Activated CD4-positive, alpha-beta T cell treated with anti-CD3 and anti-CD28 coated beads, Interleukin-2, amount 50 U/mL, for 16 hours (primary cell): ENCODE measurements around the gene EIF4E2.

Experiments
- DNase-seq: peaks from one replicate; pipeline ENCODE4 v3.0.0-alpha.2; 2020

Gene EIF4E2

GRCh38 chr2:232539298-232540231, 10.9 kb upstream of the EIF4E2 start, which contains the start of gene CHRNG:
Gene CHRNG (plus strand): TSS chr2:232539692. CDS start chr2:232539748, 56 bp downstream.
- no peak for DNase-seq

DNA sequence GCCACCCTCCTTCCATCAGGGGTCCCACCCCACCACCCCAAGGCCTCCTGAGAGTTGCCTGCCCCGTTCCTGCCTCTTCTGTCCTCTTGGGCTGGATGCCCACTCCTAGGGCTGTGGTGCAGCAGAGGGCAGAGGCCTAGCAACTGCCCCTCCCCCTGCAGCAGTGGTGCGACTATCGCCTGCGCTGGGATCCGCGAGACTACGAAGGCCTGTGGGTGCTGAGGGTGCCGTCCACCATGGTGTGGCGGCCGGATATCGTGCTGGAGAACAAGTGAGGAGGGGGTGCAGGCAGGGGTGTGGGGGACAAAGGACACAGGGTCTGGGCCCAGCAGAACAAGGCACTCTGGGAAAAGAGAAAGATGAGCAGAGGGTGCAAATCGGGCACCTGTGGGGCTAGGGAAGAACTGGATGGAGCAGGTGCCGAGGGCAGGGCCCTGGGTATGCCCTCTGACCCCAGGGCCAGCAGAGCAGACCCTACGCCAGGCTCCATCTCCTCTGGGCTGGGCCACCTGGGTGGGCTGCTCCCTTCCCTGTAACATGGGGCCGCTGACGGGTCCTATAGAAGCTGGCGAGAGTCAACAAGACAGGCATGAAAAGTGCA, 9.9 kb upstream of the EIF4E2 start:
- no peak for DNase-seq

GRCh38 chr2:232541195-232541960, 9.1 kb upstream of the EIF4E2 start:
- DNase-seq, result no peak

DNA sequence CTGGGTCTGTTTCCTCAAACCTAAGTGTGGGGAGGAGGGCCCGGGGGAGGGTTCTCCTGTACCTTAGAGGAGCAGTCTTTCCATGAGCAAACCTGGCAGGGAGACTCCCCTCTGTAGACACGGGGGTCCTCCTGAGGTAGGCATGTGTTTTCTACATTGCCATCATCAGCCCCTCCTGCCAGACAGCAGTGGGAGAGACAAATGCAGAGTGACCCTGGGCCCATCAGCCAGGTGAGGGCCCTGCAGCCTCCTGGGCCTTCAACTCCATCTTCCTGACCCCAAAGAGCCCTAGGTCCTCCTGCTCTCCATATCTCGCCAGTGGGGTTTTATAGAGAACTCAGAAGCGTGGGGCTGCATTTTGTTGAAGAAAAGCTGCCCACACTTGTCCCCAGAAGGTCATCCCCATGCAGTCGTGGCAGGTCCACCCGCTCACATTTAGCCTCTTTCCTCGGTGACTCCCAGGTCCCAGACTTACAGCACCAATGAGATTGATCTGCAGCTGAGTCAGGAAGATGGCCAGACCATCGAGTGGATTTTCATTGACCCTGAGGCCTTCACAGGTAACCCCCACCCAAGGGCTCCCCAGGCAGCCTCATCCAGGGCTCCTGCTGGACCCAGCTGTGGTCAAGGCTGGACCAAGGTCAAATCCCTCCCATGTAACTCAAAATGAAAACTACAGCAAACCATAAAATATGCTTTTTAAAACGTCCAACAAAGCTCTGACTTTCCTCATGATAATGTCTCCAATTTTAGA, 8.4 kb upstream of the EIF4E2 start:
- no peak for DNase-seq

DNA sequence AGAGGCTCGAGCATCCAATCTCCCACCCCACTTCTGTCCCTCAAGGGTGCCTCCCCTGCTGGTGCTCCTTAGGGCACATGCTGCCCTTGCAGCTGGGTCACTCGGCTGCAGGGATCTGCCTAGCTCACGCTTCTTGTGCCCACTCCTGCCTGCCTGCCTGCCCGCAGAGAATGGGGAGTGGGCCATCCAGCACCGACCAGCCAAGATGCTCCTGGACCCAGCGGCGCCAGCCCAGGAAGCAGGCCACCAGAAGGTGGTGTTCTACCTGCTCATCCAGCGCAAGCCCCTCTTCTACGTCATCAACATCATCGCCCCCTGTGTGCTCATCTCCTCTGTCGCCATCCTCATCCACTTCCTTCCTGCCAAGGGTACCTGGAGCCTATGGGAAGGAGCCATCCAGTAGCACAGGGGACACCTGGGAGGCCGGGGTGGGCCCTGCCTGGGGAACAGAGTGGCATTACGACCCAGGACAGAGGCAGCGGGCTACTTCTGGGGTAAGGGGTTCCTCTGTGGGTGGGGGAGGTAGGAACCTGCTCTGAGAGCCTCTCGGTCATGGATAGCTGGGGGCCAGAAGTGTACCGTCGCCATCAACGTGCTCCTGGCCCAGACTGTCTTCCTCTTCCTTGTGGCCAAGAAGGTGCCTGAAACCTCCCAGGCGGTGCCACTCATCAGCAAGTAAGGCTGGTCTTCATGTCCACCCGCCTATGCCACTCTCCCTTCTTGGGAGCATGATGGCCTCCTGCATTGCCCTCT, 7.6 kb upstream of the EIF4E2 start:
- DNase-seq, result no peak

DNA sequence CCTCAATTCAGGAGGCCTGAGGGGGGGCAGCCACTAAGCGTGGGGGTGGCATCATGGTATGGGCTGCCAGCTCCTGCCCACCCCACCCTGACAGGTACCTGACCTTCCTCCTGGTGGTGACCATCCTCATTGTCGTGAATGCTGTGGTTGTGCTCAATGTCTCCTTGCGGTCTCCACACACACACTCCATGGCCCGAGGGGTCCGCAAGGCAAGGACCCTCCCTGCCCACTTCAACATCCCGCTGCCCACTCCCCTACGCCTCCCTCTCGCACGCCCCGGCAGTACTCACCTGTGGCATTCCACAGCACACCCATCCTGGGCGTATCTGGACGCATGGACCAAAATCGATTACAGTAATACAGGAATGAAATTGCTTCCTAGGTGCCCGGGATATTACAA, 7.0 kb upstream of the EIF4E2 start:
- no peak for DNase-seq

GRCh38 chr2:232543928-232544631, 6.4 kb upstream of the EIF4E2 start:
- DNase-seq, result no peak

GRCh38 chr2:232544674-232545073, 5.8 kb upstream of the EIF4E2 start:
- no peak for DNase-seq

DNA sequence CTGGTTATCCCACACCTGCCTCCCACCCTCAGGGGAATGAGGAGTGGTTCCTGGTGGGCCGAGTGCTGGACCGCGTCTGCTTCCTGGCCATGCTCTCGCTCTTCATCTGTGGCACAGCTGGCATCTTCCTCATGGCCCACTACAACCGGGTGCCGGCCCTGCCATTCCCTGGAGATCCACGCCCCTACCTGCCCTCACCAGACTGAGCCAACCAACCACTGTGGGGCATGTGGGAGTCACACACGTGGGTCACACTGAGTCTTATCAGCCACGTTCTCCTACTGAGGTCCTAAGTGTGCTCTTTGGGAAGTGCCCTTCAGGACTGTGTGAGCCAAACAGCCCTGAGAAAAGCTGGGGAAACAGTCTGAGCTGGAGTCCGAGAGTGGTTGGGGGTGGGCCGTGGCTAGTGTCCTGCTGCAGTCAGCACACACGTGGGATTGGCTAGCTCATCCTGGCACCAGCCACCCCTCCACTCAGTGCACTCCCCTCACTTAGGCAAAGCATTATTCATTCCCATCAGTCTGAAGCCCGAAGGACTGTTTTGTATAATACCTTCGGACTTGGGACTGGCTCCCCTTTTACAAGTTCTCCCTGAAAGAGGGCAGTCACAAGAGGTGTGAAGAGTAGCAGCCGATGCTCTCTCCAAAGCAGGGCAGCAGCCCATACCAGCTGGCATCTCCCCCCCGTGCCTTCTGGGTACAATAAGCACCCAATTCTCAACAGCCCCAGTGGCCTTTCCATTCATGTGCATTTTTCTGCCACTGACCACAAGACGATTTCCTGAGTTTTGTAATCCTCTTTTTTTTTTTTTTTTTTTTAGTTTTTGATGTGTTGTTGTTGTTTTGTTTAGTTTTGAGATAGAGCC, 4.7 kb upstream of the EIF4E2 start:
- no peak for DNase-seq

DNA sequence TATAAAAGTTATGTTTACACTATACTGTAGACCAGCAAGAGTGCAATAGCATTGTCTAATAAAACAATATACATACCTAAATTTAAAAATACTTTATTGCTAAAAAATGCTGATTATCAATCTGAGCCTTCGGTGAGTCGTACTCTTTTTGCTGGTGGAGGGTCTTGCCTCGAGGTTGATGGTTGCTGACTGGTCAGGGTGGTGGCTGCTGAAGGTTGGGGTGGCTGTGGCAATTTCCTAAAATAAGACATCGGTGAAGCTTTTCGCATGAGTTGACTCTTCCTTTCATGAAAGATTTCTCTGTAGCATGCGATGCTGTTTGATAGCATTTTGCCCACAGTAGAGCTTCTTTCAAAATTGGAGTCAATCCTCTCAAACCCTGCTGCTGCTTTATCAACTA, 2.5 kb upstream of the EIF4E2 start:
- DNase-seq, result no peak

GRCh38 chr2:232549655-232550353, 685 bp upstream of the EIF4E2 start:
- DNase-seq, result no peak

- DNase-seq, result no peak
Measured at GRCh38 chr2:232551250-232551638, 755 bp downstream of the EIF4E2 start.

DNA sequence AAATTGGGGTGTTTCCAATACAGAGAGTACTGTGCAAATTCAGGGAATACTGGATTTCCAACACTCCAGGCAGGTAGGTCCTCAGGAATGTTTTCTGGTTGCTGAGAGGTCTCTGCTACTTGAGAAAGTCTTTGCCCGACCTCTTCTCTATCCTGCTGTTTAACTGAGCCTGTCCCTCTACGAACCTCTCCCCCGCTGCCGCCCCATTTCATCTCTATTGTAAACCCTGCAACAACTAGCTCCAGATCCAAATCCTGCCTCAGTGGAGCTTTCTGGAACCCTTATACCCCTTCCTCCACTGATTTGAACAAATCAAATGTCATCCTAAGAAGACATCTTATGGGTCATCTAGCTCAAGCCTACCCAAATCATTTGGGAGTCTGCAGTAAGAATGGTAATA, 1.3 kb downstream of the EIF4E2 start:
- DNase-seq, result no peak

DNA sequence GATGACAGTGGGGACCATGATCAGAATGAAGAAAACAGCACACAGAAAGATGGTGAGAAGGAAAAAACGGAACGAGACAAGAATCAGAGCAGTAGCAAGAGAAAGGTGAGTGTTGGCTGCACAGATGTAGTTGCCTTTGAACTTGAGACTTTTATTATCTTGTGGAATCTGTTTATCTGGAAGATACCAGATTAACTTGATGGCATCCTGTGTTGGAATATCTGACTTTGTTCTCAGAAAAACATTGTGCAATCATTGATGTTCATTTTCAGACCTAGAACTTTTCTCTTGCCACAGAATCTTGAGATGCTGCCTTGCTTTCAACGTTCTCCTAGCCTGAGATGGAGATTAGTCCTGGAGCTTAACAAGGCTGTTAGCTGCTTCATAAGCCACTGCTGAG, 5.9 kb downstream of the EIF4E2 start:
- DNase-seq, result no peak

GRCh38 chr2:232562515-232563151, 12.1 kb downstream of the EIF4E2 start:
- DNase-seq, result no peak

GRCh38 chr2:232563580-232563979, 13.1 kb downstream of the EIF4E2 start:
- no peak for DNase-seq

GRCh38 chr2:232567721-232568120, 17.2 kb downstream of the EIF4E2 start:
- no peak for DNase-seq

- DNase-seq, result no peak
Measured at GRCh38 chr2:232568161-232568560, 17.7 kb downstream of the EIF4E2 start.

- DNase-seq, result no peak
Measured at GRCh38 chr2:232569541-232569940, 19.1 kb downstream of the EIF4E2 start.
